GM18858 (cell line): ENCODE measurements around the gene DVL1.

Experiments
- ATAC-seq: cut with Tn5 transposase; IDR thresholded peaks from one replicate; pipeline ENCODE4 v1.9.1; 2021; ENCODE audit not compliant: unreplicated experiment

DVL1 gene

GRCh38 chr1:1342061-1342562, 7.1 kb downstream of the DVL1 start:
- no peak for ATAC-seq

GRCh38 chr1:1341549-1342021, 7.6 kb downstream of the DVL1 start:
- no peak for ATAC-seq

GRCh38 chr1:1340791-1341548, 8.2 kb downstream of the DVL1 start:
- ATAC-seq = no peak

GRCh38 chr1:1340185-1340584, 9.0 kb downstream of the DVL1 start:
- no peak for ATAC-seq

GRCh38 chr1:1338278-1338677, 10.9 kb downstream of the DVL1 start:
- no peak for ATAC-seq

GRCh38 chr1:1337793-1338147, 11.4 kb downstream of the DVL1 start:
- no peak for ATAC-seq

- no peak for ATAC-seq
These were observed 12.1 kb downstream of the DVL1 start for GRCh38 chr1:1336931-1337792.

- ATAC-seq = no peak
These were observed 12.8 kb downstream of the DVL1 start for GRCh38 chr1:1336446-1336845.

- no peak for ATAC-seq
These were observed 13.4 kb downstream of the DVL1 start for GRCh38 chr1:1335792-1336248.

GRCh38 chr1:1335283-1335682, 13.9 kb downstream of the DVL1 start:
- no peak for ATAC-seq

GRCh38 chr1:1334835-1335234, 14.4 kb downstream of the DVL1 start:
- ATAC-seq = no peak

- no peak for ATAC-seq
These were observed 15.5 kb downstream of the DVL1 start for GRCh38 chr1:1333551-1334241.

- ATAC-seq = no peak
These were observed 16.3 kb downstream of the DVL1 start for GRCh38 chr1:1332774-1333480.

GRCh38 chr1:1332031-1332755, 17.0 kb downstream of the DVL1 start:
- ATAC-seq = no peak

GRCh38 chr1:1331068-1331965, 17.9 kb downstream of the DVL1 start, which contains the start of gene TAS1R3:
Gene TAS1R3 (plus strand): TSS chr1:1331280. CDS start chr1:1331346, 66 bp downstream.
- ATAC-seq = no peak

GRCh38 chr1:1330366-1331067, 18.7 kb downstream of the DVL1 start:
- no peak for ATAC-seq

- ATAC-seq = no peak
These were observed 19.7 kb downstream of the DVL1 start for GRCh38 chr1:1329304-1330210.
